Epithelial cell of esophagus (primary cell): Measurements from ENCODE around the gene BATF2.

Experiments used
- DNase-seq: peaks from one replicate; pipeline ENCODE4 v3.0.0; 2010; ENCODE audit warnings: low read depth
- H3K4me3 ChIP-seq: 2 replicates; pipeline ENCODE4 v1.5.1; 2011; ENCODE audit warnings: mild to moderate bottlenecking, low read length, control low read depth
- TF ChIP-seq, protein P1 (sequence below): IDR thresholded peaks from 2 replicates; pipeline ENCODE4 v1.5.1; 2011; ENCODE audit warnings: low read depth, mild to moderate bottlenecking, low read length, control low read depth, inconsistent platforms; ENCODE audit not compliant: insufficient read depth; ENCODE audit errors: missing control alignments

The BATF2 gene

DNA sequence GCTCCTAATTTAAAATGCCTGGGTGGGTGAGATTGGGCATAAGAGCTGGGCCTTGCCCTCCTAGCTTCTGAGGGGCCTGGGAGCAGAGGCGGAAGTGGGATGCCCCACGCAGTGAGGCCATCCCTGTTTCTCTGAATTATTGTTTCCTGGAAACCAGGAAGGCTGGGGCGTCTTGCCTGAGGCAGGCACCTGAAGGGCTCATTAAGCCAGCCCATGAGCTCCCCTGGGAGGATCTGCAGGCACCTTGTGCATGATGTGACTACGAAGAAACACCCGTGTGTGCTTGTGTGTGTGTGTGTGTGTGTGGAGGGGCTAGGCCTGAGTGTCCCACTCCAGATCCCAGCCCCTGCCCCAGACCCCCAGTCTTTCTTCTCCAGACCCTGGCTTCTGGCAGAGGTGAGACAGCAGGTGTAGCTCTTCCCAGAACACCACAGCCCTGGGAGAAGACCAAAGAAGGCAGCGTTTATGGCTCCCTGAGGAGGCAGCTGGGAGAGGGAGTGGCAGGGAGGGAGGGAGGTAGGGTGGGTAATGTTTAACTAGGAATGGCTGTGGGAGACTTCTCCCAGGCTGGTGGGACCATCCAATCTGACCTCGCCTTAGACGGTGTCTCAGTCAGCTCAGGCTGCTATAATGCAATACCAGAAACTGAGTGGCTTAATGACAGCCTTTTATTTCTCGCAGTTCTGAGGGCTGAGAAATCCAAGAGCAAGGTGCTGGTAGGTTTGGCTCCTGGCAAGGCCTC lies 2.1 kb upstream of the BATF2 start:
- DNase-seq, result no peak
- TF ChIP-seq, protein P1, sequence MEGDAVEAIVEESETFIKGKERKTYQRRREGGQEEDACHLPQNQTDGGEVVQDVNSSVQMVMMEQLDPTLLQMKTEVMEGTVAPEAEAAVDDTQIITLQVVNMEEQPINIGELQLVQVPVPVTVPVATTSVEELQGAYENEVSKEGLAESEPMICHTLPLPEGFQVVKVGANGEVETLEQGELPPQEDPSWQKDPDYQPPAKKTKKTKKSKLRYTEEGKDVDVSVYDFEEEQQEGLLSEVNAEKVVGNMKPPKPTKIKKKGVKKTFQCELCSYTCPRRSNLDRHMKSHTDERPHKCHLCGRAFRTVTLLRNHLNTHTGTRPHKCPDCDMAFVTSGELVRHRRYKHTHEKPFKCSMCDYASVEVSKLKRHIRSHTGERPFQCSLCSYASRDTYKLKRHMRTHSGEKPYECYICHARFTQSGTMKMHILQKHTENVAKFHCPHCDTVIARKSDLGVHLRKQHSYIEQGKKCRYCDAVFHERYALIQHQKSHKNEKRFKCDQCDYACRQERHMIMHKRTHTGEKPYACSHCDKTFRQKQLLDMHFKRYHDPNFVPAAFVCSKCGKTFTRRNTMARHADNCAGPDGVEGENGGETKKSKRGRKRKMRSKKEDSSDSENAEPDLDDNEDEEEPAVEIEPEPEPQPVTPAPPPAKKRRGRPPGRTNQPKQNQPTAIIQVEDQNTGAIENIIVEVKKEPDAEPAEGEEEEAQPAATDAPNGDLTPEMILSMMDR, result no peak
- no peak overlapping the region for H3K4me3 ChIP-seq

DNA sequence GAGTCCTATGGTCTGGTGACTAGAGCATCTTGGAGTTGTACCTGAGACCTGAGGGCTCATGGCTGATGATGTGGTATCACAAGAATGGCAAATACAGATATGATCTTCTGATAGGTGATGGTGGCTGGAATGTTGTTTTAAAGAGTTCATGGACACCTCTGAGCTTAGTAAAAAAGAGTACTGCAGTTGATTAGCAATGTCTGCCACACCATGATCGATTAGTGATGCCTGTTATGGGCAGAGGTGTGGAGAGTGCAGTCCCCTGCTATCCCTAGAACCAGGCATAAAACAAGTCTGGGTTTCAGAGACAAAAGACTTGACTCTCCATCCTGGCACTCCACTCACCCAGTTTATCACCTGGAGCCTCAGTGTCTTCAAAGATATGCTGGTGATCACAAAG lies 1.4 kb upstream of the BATF2 start:
- DNase-seq, result no peak
- TF ChIP-seq, protein P1, result no peak
- H3K4me3 ChIP-seq, result no peak overlapping the region

DNA sequence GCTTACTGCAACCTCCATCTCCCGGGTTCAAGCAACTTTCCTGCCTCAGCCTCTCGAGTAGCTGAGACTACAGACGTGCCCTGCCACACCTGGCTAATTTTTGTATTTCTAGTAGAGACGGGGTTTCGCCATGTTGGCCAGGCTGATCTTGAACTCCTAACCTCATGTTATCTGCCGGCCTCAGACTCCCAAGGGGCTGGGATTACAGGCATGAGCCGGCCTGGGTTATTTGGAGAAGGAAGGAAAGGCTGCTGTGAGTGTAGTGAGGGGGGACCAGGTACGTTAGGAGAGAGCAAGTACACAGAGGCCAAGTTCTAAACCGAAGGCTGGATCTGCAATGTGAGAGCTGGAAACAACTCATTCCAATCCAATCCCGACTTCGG lies 453 bp downstream of the BATF2 start:
- DNase-seq, result no peak
- TF ChIP-seq, protein P1, result no peak
- H3K4me3 ChIP-seq, result no peak overlapping the region

DNA sequence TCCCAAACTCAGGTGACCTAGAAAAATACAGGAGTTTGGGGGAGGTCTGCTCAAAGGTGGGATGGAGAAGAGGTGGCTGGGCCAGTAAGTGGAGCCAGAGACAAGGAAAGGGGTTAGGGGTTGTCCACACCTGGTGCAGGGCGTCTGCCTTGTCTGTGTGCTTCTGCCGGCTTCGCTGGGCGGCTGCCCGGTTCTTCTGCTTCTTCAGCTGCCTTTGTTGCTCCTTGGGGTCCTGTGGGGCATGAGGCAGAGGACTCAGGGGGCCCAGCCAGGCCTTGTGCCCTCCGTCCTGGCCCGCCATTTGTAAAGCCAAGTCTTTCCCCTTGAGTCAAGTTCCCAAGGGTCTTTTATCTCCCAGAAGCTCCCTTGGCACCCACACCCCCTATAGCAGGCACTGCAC lies 2.5 kb downstream of the BATF2 start:
- no peak for DNase-seq
- no peak overlapping the region for H3K4me3 ChIP-seq
- TF ChIP-seq, protein P1, result no peak

DNA sequence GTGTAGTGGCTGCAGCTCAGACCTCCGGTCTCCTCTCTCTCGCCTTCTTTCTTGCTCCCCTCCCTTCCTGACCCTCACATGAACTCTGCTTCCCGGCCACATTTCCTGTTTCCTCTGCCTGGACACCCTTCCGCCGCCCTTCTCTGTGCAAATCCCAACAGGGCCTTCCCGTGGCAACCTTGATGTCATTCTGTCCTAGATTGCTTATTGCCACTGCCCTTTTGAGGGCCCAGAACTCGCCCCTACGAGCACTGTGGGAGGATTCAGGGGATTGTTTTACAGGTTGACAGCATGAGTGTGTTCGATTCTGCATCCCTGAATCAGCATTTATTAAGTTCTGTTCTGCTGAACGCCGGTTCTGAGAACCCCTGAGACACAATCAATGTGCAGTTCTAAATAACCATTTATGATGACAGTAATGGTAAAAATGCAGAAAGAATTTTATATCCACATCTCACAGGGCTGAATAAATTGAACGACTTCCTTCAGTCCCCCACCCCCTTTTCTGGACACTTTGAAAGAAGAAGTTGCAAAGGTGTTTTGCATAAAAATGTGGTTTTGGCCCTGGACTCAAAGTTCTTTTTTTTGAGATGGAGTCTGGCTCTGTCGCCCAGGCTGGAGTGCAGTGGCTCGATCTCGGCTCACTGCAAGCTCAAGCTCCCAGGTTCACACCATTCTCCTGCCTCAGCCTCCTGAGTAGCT lies 6.4 kb downstream of the BATF2 start:
- H3K4me3 ChIP-seq, result no peak overlapping the region
- DNase-seq, result no peak
- TF ChIP-seq, protein P1, result no peak

DNA sequence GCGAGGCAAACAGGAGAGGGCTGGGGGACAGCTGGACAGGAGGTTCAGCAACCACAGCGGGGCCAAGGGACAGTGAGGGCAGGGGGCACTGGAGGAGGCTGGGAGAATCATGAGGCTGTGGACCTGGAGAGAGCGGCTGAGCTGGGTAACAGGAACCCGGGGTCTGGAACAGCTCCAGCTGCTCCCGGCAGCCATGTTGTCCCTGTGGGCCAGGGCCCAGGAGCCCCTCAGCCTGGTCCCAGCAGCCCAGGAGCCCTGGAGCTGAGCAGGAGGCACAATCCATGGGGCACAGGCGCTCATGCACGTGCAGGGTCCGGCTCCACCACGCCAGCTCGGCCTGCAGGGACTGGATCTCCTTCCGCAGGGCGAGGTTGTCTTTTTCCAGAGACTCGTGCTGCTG lies 7.4 kb downstream of the BATF2 start:
- DNase-seq, result no peak
- no peak overlapping the region for H3K4me3 ChIP-seq
- TF ChIP-seq, protein P1, result no peak
